Putamen (tissue), 1 donor: ENCODE data around the gene CFD.
"Not testable (repeated sequence)": the region's sequence is repeated elsewhere in the genome, so short reads cannot be mapped to it uniquely, and the experiment has no call there.

Experiments used
- DNase-seq: peaks from one replicate; pipeline ENCODE4 v3.0.0-alpha.2; 2016; ENCODE audit warnings: low spot score

CFD gene

GRCh38 chr19:858868-859843, at the start of gene CFD:
Gene CFD, plus strand, starts transcription at chr19:859664. Its CDS starts 26 bp downstream, at chr19:859690.
- DNase-seq, result no peak

GRCh38 chr19:810077-810855, 49.2 kb upstream of the CFD start:
- DNase-seq, result no peak

- DNase-seq, result no peak
Observed at GRCh38 chr19:810883-811489, 48.5 kb upstream of the CFD start.

- DNase-seq, result no peak
Observed at GRCh38 chr19:811506-812048, 47.9 kb upstream of the CFD start.

- DNase-seq, result no peak
Observed at GRCh38 chr19:812049-812746, 47.3 kb upstream of the CFD start.

GRCh38 chr19:812747-813218, 46.7 kb upstream of the CFD start:
- no peak for DNase-seq

- no peak for DNase-seq
Observed at GRCh38 chr19:813219-814151, 46.0 kb upstream of the CFD start.

- no peak for DNase-seq
Observed at GRCh38 chr19:814152-815078, 45.0 kb upstream of the CFD start.

- no peak for DNase-seq
Observed at GRCh38 chr19:815079-815774, 44.2 kb upstream of the CFD start.

GRCh38 chr19:815775-816499, 43.5 kb upstream of the CFD start:
- DNase-seq, result no peak

GRCh38 chr19:816500-816857, 43.0 kb upstream of the CFD start:
- no peak for DNase-seq

GRCh38 chr19:820212-820611, 39.3 kb upstream of the CFD start:
- DNase-seq, result not testable (repeated sequence)

- DNase-seq, result no peak
Observed at GRCh38 chr19:821231-821824, 38.1 kb upstream of the CFD start.

- no peak for DNase-seq
Observed at GRCh38 chr19:821825-822503, 37.5 kb upstream of the CFD start, which contains the start of gene PLPPR3. Gene PLPPR3, minus strand, starts transcription at chr19:821955. Its CDS starts 396 bp downstream, at chr19:821559.

GRCh38 chr19:823565-824121, 35.8 kb upstream of the CFD start:
- no peak for DNase-seq

- no peak for DNase-seq
Observed at GRCh38 chr19:824885-825284, 34.6 kb upstream of the CFD start.
